ENCODE results near the gene TES.
"Not testable (repeated sequence)": the region's sequence is repeated elsewhere in the genome, so short reads cannot be mapped to it uniquely, and the experiment has no call there.

TES gene

DNA sequence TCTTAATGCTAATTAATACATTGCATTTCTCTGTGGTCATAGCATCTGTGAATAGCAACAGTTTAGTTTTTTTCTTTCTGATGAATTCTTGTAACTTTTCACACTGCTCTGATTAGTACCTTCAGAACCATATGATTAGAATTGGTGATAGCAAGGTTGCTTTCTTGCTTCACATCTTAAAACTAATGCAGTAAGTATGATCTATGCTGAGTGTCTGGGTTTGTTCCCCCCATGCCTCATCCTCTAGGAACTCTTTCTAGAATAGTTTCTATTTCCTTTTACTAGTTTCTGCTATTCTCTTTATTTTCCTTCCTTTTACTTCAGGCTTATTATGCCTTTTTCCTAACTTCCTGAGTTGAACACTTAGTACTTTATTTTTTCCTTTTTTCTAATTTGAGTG is 32.4 kb downstream of the TES start:
- DNase-seq (ENCODE audit: low spot score): no peak

DNA sequence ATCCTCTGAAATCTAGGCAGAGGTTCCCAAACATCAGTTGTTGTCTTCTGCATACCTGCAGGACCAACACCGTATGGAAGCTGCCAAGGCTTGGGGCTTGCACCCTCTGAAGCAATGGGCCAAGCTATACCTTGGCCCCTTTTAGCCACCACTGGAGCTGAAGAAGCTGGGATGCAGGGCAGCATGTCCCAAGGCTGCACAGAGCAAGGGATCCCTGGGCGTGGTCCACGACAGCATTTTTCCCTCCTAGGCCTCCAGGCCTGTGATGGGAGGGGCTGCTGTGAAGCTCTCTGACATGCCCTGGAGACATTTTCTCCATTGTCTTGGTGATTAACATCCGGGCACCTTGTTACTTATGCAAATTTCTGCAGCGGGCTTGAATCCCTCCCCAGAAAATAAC is 34.5 kb downstream of the TES start:
- not testable (repeated sequence) for DNase-seq (ENCODE audit: low spot score)

DNA sequence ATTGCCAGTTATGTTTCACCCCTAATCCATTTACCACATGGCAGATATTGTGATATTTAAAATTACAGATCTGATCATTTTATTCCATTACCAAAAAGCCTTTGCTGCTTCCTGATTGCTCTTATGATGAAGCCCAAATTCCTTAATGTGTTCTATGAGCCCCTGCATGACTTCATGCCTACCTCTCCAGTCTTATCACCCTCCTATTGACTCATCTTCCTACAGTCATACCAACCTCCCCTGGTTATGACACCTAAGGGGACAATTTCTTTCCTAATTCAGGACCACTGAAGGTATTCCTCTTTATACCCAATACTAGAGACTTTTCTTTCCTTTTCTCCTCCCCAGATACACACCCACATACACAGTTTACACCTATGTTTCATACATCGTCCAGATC is 36.0 kb downstream of the TES start:
- DNase-seq (ENCODE audit: low spot score): no peak

DNA sequence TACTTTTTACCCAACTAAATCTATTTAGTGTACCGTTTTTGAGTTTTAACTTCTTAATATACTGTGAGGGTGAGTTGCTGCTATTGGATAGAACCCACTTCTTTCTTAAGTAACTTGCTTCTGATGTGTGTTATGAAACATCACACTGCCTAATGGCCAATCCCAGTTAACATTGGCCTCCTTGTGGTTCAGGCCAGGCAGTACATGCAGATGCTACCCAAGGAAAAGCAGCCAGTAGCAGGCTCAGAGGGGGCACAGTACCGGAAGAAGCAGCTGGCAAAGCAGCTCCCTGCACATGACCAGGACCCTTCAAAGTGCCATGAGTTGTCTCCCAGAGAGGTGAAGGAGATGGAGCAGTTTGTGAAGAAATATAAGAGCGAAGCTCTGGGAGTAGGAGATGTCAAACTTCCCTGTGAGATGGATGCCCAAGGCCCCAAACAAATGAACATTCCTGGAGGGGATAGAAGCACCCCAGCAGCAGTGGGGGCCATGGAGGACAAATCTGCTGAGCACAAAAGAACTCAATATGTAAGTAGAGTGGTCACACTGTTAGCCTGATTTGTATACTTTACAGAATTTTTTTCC is 39.7 kb downstream of the TES start:
- peak; percentile 13 for DNase-seq (ENCODE audit: low spot score)

DNA sequence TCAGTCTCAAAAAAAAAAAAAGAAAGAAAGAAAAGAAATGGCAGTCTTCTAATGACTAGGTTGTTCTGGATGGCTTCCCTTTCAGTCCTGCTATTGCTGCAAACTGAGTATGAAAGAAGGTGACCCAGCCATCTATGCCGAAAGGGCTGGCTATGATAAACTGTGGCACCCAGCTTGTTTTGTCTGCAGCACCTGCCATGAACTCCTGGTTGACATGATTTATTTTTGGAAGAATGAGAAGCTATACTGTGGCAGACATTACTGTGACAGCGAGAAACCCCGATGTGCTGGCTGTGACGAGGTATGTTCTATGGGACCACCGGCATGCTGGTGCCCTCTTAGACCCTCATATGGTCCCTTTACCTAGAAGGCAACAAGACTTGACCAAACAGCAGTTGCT is 41.3 kb downstream of the TES start:
- no peak for DNase-seq (ENCODE audit: low spot score)

DNA sequence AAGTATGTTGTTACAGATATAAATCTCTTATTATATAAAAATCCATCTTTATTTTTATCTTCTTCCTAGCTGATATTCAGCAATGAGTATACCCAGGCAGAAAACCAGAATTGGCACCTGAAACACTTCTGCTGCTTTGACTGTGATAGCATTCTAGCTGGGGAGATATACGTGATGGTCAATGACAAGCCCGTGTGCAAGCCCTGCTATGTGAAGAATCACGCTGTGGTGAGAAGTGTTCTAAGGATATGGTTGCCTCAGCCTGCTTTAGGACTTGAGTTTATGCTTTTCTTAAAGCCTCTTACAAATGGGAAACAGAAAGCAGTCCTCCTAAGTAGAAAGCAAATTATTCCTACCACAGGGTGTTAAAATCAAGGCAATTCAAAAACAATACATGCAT is 41.9 kb downstream of the TES start:
- DNase-seq (ENCODE audit: low spot score): no peak

DNA sequence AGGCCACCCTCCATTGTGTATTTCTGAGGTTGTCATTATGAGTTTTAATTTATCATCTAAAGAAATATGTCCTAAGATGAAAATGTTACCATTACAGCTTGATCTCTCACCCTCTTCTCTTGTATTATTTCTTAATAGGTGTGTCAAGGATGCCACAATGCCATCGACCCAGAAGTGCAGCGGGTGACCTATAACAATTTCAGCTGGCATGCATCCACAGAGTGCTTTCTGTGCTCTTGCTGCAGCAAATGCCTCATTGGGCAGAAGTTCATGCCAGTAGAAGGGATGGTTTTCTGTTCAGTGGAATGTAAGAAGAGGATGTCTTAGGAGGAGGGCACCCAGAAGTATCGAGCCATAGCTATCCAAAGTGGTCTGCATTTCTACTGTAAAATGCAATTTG is 46.8 kb downstream of the TES start:
- DNase-seq (ENCODE audit: low spot score): no peak

DNA sequence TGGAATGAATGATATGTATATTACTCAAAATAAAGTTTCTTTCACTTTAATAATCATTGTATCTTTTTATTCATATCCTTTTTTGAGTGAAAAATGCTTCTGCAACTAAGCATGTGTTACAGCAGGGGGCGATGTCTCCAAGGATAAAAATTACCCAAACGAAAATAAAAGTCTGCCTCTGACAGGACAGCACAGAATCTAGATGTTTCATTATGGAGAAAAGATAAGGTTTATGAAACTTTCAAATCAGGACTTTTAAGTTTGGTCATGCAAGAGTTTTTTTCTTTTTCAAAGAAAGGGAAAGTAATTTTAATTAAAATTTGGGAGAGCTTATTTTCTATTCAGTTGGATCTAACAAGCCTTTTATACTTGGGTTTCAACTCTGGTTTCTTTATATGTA is 48.4 kb downstream of the TES start:
- DNase-seq (ENCODE audit: low spot score): no peak

DNA sequence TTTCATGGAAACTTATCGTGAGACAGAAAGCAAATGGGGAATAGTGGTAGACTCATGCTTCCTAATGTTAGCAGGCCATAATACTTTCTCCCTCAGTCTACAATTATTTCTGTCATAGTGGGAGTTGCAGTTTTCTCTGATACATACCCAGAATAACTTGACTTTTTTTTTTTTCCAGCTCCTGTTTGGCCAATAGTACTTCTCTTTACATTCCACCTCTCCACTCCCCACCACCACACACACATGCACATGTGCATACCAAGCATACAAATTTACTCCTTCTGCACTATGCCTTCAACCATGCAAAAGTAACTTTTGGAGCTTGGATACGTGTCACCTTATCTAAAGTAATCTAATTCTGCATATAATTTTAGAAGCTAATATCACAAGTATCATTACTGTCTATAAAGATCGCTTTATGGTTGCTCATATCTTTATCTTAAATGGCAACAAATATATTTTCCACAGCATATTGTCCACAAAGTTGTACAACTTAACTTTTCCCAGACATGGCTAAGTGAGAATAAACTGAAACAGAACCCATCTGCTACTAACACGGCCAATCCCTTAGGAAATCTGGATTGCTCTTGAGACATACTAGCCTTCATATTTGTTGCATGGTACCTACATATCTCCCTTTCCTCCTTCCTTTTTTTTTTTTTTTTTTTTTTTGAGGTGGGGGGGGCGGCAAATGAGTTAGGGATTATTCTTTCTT is 49.0 kb downstream of the TES start:
- no peak for DNase-seq (ENCODE audit: low spot score)

DNA sequence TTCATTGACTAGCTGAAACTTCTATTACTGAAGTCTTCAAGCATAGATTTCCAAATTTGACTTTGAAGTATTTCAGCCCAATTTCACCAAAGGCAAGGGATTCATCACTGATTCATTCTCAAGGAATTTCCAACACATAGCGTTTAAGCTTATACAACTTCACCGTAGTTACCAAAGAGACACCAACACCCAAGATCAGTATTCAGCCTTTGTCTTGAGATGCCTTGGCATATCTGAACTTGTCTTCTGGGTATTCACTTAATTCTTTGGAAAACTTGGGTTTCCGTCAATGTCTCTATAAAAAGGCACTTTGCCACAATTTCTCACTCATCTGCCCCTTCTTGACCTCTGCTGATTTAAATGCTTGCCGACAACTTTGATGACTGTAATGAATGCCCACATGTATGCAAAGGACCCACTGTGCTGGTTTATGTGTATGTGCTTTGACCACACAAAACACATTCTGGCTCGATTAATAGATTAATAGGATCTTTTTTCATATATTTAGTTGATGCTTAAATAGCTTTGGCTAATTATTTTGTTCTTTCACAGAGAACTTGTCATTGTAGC is 49.6 kb downstream of the TES start:
- peak; percentile 19 for DNase-seq (ENCODE audit: low spot score)

DNA sequence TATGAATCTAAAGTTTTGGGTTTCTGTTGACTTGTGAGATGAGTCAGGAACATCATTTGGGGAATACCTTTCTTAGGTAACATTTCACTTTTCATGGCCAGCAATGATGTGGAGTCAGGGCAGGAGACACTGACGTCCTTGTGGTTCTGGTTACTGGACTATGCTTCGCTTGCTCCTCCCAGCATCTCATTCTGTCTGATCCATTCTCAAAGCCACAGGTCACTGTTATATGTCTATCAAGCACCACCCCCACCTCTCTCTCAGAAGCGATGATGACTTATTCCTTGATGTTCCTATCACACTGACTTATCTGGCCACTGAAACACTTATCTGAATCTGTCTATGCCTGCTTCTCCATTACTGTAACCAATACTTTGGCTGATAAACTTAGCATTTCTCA is 51.6 kb downstream of the TES start:
- DNase-seq (ENCODE audit: low spot score): no peak

DNA sequence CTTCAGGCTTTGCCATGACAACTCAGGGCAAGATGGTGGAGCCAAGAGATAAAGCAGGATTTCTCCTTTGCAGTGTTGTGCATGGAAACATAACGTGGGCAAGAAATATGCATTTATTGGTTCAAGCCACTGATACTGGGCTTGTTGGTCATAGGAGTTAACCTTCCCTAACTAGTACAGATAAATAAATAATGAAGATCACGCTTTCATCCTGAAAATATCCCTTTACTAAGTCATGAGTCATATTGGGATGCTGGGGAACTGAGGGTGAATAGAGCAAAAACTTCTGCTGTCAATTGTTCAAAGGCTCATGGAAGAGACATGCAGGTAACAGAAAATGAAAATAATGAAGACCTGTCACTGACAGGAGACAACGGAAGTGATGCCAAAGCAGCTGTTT is 55.5 kb downstream of the TES start:
- no peak for DNase-seq (ENCODE audit: low spot score)

DNA sequence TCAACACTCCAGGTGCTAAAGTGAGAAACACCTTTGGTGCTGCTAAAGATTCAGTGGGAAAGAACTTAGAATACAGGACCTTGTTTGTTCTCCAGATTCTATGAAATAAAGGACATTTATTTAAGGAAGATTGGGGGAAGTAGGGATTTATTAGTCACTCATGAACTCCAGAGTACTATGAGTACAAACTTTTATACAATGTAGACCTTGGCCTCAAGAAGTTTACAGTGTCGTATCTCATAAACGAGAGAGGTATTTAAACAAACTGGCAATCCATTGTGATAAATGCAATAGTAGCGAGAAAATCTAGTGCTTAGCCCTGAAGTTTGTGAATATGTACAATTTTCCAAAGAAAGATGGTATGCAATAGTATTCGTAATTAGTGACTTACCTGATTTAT is 59.1 kb downstream of the TES start:
- DNase-seq (ENCODE audit: low spot score): no peak

DNA sequence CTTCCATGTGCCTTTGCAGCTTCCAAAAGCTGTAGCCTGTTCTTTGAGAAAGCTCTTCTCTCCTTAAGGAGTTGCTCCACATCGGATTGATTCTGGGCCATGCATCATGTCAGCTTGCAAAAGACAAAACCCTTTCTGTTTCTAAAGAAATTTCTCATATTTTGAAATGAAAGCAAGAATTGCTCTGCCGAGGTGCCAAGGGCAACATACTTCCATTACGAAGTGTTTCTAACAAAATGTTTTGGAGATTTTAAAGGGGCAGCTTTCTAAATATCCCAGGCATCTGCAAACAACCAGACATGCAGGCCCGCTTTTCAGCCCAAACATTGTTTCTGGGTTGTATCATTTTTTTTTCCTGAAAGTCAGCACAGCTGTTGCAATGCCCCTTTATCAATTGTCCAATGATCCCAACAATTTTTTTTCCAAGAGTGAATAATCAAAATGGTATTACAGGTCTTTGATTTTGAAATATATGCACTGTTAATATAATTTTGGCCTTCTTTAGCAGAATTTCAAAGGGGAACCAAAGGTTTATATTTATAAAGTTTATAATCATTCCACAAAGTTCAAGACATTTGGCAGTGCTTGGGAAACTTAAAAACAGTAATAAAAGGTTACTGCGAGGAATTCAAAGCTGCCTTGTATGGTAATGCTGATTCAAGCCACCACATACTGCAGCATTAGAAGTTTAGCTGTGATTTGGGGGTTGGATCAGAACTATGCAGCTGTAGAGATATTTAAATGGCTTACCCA is 61.0 kb downstream of the TES start:
- no peak for DNase-seq (ENCODE audit: low spot score)

DNA sequence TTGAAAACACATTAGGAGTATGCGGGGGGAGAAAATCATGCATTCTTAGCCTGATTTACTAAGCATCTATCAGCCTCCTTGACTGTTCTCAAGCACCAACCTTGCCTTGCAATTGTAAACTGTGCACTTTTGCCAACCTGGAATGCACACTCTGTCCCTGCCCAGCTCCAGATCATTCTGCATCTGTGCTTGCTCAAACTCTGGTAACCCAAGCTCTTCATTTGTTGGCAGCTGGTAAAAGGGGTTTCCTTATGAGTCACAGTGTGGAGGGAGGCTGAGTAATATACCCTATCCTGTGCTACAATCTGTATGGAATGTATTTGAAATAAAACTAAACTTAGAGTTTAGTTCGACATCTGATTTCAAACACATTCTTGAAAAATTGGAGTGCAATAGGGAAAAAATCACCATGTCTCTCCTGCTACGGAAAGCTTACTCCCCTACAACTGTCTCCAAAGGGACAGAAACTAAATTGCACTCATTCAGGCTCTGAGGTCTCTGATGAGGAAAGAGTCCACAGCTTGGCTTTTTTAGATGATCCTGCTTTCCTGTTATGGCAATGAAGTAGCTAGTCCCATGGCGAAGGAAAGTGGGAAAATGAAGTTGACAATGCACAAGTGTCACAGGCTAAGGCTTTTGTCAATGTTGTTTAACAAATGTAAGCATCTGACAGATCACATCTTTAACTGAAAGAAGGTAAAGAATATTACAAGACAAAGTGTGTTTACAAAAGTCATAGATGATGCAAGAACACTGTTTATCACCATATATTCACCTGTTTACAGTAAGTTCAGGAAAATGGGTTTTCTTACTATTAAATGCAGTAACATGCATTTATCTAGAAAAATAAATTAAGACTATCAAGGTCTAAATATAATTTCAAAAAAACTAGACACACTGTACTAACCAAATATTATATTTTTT is 61.9 kb downstream of the TES start:
- peak; percentile 67 for DNase-seq (ENCODE audit: low spot score)

DNA sequence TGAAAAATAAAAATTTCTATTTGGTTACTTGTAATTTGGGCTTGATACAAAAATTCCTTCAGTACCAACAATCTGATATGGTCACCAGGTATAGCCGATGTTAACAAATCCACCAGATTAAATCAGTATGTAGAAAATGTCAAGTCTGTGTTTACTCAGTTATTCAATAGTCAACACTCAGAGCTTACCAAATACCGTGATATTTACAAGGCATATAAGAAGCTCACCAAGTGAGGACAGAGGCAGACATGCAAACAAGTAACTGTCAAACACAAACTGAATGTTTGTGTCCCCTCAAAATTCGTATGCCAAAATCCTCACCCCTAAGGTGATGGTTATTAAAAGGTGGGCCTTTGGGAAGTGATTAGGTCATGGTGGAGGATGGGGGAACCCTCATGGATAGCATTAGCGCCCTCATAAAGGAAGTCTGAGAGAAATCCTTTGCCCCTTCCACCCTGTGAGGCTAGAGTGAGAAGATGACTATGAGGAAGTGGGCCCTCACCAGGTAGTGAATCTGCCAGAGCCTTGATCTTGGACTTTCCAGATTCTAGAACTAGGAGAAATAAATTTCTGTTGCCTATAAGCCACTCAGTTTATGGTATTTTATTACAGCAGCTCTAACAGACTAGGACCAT is 63.1 kb downstream of the TES start:
- no peak for DNase-seq (ENCODE audit: low spot score)

DNA sequence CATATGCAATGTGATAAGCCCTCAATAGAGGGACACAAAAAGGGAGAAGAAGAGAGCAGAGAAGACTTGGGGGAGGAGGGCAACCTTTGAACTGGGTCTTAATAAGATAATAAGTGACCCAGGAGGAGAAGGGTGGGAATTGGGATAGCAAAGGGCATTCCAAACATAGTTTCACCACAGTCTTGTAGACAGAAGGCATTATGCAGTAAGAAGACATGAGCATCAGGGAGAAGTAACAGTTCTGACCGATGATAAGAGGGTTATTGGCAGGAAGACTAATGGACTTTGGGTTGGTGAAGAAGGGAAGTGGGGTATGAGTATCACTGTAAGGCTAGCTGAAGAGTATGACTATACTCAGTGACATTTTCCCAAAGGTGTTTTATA is 63.6 kb downstream of the TES start:
- DNase-seq (ENCODE audit: low spot score): no peak

DNA sequence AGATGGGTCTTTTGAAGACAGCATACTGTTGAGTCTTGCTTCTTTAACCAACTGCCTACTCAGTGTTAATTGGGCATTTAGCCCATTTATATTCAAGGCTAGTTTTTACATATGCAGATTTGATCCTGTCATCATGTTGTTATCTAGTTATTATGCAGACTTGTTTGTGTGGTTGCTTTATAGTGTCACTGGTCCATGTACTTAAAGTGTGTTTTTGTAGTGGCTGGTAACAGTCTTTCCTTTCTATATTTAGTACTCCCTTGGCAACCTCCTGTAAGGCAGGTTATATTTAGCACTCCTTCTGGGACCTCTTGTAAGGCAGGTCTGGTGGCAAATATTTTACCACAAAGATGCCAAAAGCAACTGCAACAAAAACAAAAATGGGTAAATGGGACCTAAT is 66.7 kb downstream of the TES start:
- DNase-seq (ENCODE audit: low spot score): no peak

DNA sequence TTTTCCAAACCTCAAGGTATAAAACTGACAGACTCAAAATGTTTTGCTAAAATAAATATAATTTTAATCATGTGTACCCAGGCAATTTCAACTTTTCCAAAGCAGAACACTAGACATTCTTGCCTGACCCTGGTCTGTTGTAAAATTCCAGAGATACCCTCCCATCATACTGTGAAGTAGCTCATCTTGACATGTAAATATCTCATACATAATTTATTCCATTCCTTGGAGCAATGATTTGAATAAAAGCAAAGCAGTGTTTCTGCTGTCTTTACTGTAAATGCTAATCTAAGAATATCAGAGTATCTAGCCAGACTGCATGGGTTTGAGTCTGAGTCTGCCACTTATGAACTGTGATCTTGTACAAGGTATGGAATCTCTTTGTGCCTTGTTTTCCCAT is 68.9 kb downstream of the TES start:
- no peak for DNase-seq (ENCODE audit: low spot score)

DNA sequence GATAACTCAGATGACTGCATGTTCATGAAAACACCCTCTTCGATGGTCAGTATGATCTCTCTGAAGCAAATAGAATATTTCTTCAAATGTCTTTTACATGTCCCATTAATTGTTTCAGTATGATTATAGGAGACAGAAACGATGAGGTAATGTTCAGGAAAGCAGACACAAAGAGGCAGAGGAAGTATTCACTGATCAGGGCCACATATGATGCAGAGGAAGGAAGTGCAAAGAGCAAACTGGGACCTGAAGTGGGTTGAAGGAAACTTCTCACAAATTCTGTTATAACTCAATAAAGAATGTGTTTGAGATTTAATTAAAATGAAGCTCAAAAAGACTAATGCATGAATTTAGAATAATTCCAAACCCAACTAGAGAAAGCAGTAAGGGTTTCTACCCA is 70.5 kb downstream of the TES start:
- no peak for DNase-seq (ENCODE audit: low spot score)

DNA sequence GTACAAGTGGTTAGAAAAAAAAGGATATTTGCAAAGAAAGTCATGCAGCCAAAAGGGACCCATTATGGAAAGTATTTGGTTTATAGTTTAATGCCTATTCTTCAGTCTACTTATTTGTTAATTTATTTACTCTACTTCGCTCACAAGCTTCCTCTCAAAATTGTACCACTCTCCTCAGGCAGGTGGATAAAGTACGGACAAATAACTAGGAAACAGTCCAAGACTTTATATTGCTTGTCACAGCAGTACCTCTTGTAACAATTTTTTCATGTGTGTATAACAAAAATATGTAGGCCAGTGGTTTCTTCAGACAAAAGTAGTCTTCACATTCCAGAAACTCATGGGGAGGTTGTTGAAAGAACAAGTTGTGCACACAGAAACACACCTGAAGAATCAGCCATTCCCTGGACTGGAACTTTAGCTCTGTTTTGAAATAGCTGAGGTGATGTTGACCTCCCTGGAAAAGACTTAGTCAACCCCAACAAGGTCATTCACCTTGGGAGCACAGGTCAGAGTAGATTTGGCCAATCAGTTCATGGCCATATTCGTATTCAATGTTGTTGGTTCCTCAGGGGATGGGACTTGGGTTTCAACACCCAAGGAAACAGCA is 73.4 kb downstream of the TES start:
- no peak for DNase-seq (ENCODE audit: low spot score)
